ENCODE measurements around the gene TELO2. TPM values are rescaled to one million over a fixed set of nuclear protein-coding genes. Genes with fewer than 3 reads are reported as not detected.

Gene TELO2
- total RNA-seq, 1 donor, result 10.2 TPM

DNA sequence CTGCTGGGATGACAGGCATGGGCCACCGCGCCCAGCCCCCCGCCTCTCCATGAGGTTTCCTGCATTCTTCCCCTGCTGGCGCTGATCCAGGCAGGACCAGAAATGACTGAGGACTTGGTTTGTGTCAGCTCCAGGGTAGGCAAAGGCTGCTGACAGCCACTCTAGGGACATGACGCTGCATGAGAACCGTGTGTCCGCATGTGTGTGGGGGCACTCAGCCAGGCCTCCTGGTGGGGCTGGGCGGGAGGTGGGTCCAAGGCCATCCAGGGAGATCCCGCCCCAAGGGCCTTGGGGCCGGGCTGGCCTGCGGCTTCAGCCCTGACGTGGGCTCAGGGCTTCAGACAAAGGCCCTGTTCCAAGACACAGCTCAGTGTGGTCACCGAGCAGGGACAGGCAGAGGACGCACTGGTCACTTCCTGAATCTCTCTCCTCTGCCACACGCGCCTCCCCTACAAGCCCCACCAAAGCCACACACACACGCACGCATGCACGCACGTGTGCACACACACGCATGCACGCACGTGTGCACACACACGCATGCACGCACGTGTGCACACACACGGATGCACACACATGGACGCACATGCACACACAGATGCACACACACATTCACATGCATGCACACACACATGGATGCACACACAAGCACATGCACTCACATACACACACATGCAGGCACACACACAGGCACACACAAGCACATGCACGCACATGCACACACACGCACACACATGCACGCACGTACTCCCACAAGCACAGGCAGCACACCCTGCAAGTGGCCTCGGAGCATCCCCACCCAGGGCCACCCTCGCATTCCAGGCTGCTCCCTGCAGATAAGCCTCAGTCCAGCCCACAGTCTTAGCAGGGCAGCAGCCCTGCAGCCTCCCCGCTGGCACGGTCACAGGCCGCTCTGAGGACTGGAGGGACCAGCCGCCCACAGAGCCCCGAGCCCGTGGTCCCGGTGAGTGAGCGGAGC is 35.0 kb downstream of the TELO2 start:
- H3K4me1 ChIP-seq (ENCODE audit: insufficient read depth, low read length), result peaks cover 19% of the 10 kb centered on the region
- H3K9me3 ChIP-seq (ENCODE audit: low read depth, low read length), result no peaks in the 10 kb centered on the region
- no peak overlapping the region for H3K4me3 ChIP-seq (ENCODE audit: low read length)
- H3K27me3 ChIP-seq (ENCODE audit: insufficient read depth, low read length), result no peaks in the 10 kb centered on the region

DNA sequence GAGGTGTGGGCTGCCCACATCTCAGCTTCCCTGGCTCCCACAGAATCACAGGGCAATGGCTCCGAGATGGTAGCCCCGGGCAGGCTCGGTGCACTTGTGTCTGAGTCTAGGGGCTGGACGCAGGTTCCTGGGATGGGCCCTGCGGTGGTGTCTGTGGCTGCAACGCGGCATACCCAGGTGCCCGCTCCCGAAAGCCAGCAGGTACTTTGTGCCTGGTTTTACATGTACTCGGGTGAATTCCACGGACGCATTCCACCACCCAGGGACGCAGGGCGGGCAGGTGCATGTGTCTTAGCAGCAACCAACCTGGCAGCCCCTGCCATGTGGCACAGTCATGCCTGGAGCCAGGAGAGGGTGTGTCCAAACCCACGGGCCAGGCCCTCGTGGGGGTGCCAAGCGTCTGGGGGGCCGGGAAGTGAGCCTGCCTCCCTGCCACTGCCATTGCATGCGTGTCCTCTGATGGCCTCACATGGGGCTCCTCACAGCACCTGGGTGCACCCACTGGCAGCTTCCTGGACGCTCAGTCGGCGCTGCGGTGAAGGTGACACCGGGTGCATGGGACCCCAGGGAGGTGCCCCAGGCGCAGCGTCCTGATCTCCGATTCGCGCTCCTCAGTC is 35.9 kb downstream of the TELO2 start:
- H3K4me1 ChIP-seq (ENCODE audit: insufficient read depth, low read length), result peaks cover 25% of the 10 kb centered on the region
- no peak overlapping the region for H3K4me3 ChIP-seq (ENCODE audit: low read length)
- no peaks in the 10 kb centered on the region for H3K9me3 ChIP-seq (ENCODE audit: low read depth, low read length)
- H3K27me3 ChIP-seq (ENCODE audit: insufficient read depth, low read length), result no peaks in the 10 kb centered on the region

DNA sequence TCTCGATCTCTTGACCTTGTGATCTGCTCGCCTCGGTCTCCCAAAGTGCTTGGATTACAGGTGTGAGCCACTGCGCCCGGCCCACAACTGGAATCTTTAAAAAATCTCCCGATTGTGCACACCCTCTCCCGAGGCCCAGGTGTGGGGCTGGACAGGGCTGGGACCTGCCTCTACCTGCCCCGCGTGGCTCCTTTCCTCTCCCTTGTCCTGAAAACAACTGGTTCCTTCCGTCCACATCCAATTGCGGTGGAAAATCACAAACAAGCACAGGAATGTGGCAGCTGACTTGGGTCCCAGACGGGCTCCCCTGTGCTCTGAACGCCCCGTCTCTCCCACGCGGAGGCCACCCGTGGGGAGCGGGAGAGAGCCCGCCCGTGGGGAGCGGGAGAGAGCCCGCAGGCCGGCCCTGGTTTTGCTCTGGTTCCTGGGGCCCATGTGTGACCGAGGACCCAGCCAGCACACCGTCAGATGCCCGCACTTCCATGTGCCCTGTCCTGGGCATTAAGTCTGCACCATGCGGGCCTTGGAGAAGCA is 37.3 kb downstream of the TELO2 start:
- Histone ChIP-seq H3K4me1 (ENCODE audit: insufficient read depth, low read length) (peaks cover 27% of the 10 kb centered on the region), H3K27me3 (ENCODE audit: insufficient read depth, low read length) (peaks cover 1% of the 10 kb centered on the region), H3K9me3 (ENCODE audit: low read depth, low read length) (no peaks in the 10 kb centered on the region), H3K4me3 (ENCODE audit: low read length) (no peak overlapping the region)

GRCh38 chr16:1530883-1531637 is 37.9 kb downstream of the TELO2 start:
- Histone ChIP-seq H3K9me3 (ENCODE audit: low read depth, low read length) (no peaks in the 10 kb centered on the region), H3K4me1 (ENCODE audit: insufficient read depth, low read length) (peaks cover 33% of the 10 kb centered on the region), H3K27me3 (ENCODE audit: insufficient read depth, low read length) (peaks cover 3% of the 10 kb centered on the region), H3K4me3 (ENCODE audit: low read length) (no peak overlapping the region)

DNA sequence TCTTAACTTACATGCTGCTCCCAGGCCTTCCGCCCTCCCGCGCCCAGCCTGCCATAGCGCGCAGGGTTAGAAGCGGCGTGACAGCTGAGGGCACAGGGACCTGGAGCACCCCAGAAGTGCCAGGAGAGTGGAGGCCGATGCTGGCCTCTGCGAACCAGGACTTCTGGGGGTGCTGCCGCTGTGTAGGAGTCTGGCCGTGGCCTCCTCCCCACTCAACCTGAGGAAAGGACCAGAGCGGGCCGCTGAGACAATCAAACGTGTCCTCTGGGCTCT is 38.4 kb downstream of the TELO2 start:
- Histone ChIP-seq H3K27me3 (ENCODE audit: insufficient read depth, low read length) (peaks cover 3% of the 10 kb centered on the region), H3K9me3 (ENCODE audit: low read depth, low read length) (no peaks in the 10 kb centered on the region), H3K4me3 (ENCODE audit: low read length) (no peak overlapping the region), H3K4me1 (ENCODE audit: insufficient read depth, low read length) (peaks cover 37% of the 10 kb centered on the region)

DNA sequence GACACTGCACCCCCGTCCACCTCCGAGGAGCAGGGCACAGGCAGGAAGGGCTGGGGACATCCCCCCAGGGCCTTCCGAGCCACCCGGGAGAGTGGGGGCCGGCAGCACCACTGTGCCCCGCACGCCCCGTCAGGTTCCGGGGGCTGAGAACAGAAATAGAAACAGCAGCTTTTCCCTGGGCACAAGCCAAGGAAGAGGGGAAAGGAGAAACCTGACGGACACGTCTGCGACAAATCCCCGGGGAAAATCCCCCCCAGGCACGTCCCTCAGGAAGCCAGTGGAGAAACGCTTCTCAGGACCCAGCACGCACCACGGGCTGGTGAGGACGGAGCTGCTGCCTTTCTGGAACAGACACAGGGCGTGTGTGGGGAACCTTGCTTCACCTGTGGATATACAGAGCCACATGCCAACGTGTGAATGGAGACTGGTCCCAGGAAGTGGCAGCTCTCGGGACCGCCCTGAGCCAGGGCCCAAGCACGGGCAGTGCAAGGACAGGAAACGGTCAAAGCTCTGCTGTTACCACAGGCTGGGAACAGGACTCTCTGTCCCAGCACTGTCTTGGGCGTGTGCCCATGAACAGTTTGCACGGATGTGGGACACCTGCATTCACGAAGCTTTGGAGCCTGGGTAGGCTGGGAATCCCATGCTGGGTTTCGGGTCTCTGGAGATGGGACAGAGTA is 39.1 kb downstream of the TELO2 start:
- no peaks in the 10 kb centered on the region for H3K9me3 ChIP-seq (ENCODE audit: low read depth, low read length)
- no peak overlapping the region for H3K4me3 ChIP-seq (ENCODE audit: low read length)
- peaks cover 3% of the 10 kb centered on the region for H3K27me3 ChIP-seq (ENCODE audit: insufficient read depth, low read length)
- peaks cover 37% of the 10 kb centered on the region for H3K4me1 ChIP-seq (ENCODE audit: insufficient read depth, low read length)

DNA sequence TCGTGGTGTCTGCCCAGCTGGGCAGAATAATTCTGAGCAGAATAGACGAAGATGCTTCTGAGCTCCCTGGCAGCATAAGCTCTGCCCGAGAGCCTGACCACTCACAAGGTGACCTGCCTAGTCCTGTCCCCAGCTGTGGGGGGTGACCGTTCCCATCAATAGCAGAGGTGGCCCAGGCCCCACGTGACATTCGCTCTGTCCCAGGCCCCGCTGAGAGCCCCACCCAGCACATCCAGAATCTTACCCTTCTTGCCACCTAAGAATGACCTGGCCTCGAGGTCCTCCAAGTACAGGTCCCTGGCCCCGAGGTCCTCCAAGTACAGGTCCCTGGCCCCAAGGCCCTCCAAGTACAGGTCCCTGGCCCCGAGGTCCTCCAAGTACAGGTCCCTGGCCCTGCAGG is 39.6 kb downstream of the TELO2 start:
- peaks cover 3% of the 10 kb centered on the region for H3K27me3 ChIP-seq (ENCODE audit: insufficient read depth, low read length)
- H3K4me1 ChIP-seq (ENCODE audit: insufficient read depth, low read length), result peaks cover 39% of the 10 kb centered on the region
- no peaks in the 10 kb centered on the region for H3K9me3 ChIP-seq (ENCODE audit: low read depth, low read length)
- H3K4me3 ChIP-seq (ENCODE audit: low read length), result no peak overlapping the region

DNA sequence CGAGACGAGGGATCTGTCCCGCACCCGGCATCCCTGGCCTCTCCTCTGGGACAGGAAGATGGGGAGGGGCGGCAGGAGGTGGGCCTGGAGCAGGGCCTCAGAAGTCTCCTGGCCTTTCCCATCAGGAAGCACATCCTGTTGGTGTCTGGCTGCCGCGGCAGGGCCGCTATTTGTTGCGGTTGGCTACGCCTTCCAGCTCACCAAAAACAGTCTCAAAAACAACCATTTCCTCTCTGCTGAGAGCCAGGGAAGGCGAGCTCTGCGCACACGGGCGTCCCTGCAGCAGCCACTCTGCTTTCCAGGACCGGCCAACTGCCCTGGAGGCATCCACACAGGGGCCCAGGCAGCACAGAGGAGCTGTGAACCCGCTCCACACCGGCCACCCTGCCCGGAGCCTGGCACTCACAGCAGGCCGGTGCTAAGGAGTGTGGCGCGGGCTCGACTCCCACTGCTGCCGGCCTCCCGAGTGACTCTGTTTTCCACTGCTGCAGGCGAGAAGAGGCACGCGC is 40.3 kb downstream of the TELO2 start, which contains the start of gene TMEM204:
Gene TMEM204, plus strand, starts transcription at position 224 of the 509 bp plus-strand sequence. CDS start 610 bp downstream, outside the sequence.
- H3K4me3 ChIP-seq (ENCODE audit: low read length), result peak within 1 kb of the TSS; percentile 42
- peaks cover 3% of the 10 kb centered on the region for H3K27me3 ChIP-seq (ENCODE audit: insufficient read depth, low read length)
- peaks cover 46% of the 10 kb centered on the region for H3K4me1 ChIP-seq (ENCODE audit: insufficient read depth, low read length)
- H3K9me3 ChIP-seq (ENCODE audit: low read depth, low read length), result no peaks in the 10 kb centered on the region

- Histone ChIP-seq H3K4me1 (ENCODE audit: insufficient read depth, low read length) (peaks cover 52% of the 10 kb centered on the region), H3K9me3 (ENCODE audit: low read depth, low read length) (no peaks in the 10 kb centered on the region), H3K4me3 (ENCODE audit: low read length) (peak overlapping the region; percentile 42), H3K27me3 (ENCODE audit: insufficient read depth, low read length) (peaks cover 3% of the 10 kb centered on the region)
Observed at GRCh38 chr16:1534021-1535020, 41.2 kb downstream of the TELO2 start.

- no peaks in the 10 kb centered on the region for H3K9me3 ChIP-seq (ENCODE audit: low read depth, low read length)
- peaks cover 3% of the 10 kb centered on the region for H3K27me3 ChIP-seq (ENCODE audit: insufficient read depth, low read length)
- peak overlapping the region; percentile 42 for H3K4me3 ChIP-seq (ENCODE audit: low read length)
- peaks cover 52% of the 10 kb centered on the region for H3K4me1 ChIP-seq (ENCODE audit: insufficient read depth, low read length)
Observed at GRCh38 chr16:1535391-1536291, 42.5 kb downstream of the TELO2 start.

DNA sequence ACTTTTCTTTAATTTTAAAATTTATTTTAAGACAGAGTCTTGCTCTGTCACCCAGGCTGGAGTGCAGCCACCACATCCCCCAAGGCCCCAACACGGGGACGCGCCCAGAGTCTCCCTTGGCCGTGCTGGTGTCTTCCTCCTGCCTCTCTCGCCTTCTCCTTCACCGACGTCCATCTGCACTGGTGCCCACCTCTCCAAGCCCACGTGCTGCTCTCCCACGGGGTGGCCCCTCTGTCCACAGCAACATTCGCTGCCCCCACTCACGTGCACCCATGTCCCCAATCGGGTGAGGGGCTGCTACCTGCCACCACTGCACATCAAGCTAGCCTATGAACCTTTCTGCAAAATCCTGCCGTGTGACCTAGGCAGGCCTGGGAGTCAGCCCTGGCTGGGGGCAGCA is 43.4 kb downstream of the TELO2 start:
- Histone ChIP-seq H3K4me3 (ENCODE audit: low read length) (no peak overlapping the region), H3K27me3 (ENCODE audit: insufficient read depth, low read length) (peaks cover 3% of the 10 kb centered on the region), H3K9me3 (ENCODE audit: low read depth, low read length) (no peaks in the 10 kb centered on the region), H3K4me1 (ENCODE audit: insufficient read depth, low read length) (peaks cover 52% of the 10 kb centered on the region)

- Histone ChIP-seq H3K4me1 (ENCODE audit: insufficient read depth, low read length) (peaks cover 55% of the 10 kb centered on the region), H3K4me3 (ENCODE audit: low read length) (no peak overlapping the region), H3K9me3 (ENCODE audit: low read depth, low read length) (no peaks in the 10 kb centered on the region), H3K27me3 (ENCODE audit: insufficient read depth, low read length) (peaks cover 3% of the 10 kb centered on the region)
Observed at GRCh38 chr16:1537138-1537577, 44.0 kb downstream of the TELO2 start.

All from mononuclear cell (primary cell).